Measurements from ENCODE around the gene NR2C2.

DNA sequence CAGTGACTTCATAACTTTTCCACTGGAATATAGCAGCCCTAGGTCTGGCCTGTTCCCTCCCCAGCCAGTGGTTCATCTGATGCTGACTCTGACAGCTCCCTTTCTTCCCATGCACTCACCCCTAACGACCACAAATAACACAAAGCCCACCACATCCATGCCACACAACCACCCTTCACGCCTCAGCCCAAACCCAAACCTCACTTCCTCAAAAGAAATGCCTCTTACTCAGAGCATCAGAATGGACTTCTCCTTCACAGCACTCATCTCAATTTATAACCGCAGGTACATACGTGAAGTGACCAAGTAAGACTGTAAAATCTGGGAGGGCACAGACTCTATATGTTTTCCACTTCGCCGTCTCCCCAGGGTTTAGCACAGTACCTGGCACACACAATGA, 150.5 kb downstream of the NR2C2 start:
- TF ChIP-seq, protein P1, sequence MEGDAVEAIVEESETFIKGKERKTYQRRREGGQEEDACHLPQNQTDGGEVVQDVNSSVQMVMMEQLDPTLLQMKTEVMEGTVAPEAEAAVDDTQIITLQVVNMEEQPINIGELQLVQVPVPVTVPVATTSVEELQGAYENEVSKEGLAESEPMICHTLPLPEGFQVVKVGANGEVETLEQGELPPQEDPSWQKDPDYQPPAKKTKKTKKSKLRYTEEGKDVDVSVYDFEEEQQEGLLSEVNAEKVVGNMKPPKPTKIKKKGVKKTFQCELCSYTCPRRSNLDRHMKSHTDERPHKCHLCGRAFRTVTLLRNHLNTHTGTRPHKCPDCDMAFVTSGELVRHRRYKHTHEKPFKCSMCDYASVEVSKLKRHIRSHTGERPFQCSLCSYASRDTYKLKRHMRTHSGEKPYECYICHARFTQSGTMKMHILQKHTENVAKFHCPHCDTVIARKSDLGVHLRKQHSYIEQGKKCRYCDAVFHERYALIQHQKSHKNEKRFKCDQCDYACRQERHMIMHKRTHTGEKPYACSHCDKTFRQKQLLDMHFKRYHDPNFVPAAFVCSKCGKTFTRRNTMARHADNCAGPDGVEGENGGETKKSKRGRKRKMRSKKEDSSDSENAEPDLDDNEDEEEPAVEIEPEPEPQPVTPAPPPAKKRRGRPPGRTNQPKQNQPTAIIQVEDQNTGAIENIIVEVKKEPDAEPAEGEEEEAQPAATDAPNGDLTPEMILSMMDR (conservative IDR thresholded peaks at IDR 0.05), result no peak
- no peak for TF ChIP-seq ZFX (IDR thresholded peaks at IDR 0.05)
